Endothelial cell of umbilical vein (primary cell): Measurements from ENCODE around the gene LIN54.

Experiments
- CTCF ChIP-seq, 2 donors: IDR thresholded peaks; 1 replicate in 1 of 2; 2 replicates in 1 of 2; pipeline ENCODE4 v1.5.1; 2011; ENCODE audit warnings: low read length in 2 of 2, mild to moderate bottlenecking in 2 of 2, moderate library complexity in 2 of 2, control low read depth in 1 of 2, inconsistent platforms in 1 of 2, low read depth in 1 of 2; ENCODE audit not compliant: insufficient read depth in 1 of 2; ENCODE audit errors: extremely low read depth in 1 of 2
- JUN ChIP-seq: IDR thresholded peaks from 2 replicates; pipeline ENCODE4 v1.6.1; 2011; ENCODE audit warnings: borderline replicate concordance, low read depth; ENCODE audit not compliant: insufficient read length, insufficient read depth

- no peak for TF ChIP-seq CTCF (IDR thresholded peaks at IDR 0.05; ENCODE audit: extremely low read depth in 1 of 2, insufficient read depth in 1 of 2, low read depth in 1 of 2, low read length in 2 of 2)
- no peak for TF ChIP-seq JUN
Observed at GRCh38 chr4:82975792-82976191, 34.8 kb downstream of the LIN54 start.
